Medulla oblongata (tissue), 1 donor: ENCODE measurements around the gene NSD2.

ENCODE experiments used
- DNase-seq: peaks from one replicate; pipeline ENCODE4 v3.0.0-alpha.2; 2015; ENCODE audit errors: extremely low spot score

NSD2 gene

GRCh38 chr4:1970926-1971325, 99.7 kb downstream of the NSD2 start:
- DNase-seq: no peak

- DNase-seq: no peak
Measured at GRCh38 chr4:1971456-1972200, 100.4 kb downstream of the NSD2 start.

GRCh38 chr4:1972414-1972813, 101.2 kb downstream of the NSD2 start:
- DNase-seq: no peak

- DNase-seq: no peak
Measured at GRCh38 chr4:1973218-1973617, 102.0 kb downstream of the NSD2 start.

GRCh38 chr4:1973661-1974060, 102.5 kb downstream of the NSD2 start:
- DNase-seq: no peak

- no peak for DNase-seq
Measured at GRCh38 chr4:1974840-1975239, 103.6 kb downstream of the NSD2 start.

GRCh38 chr4:1975391-1975801, 104.2 kb downstream of the NSD2 start:
- no peak for DNase-seq

- no peak for DNase-seq
Measured at GRCh38 chr4:1975880-1976279, 104.7 kb downstream of the NSD2 start.

- no peak for DNase-seq
Measured at GRCh38 chr4:1976416-1977352, 105.5 kb downstream of the NSD2 start.

GRCh38 chr4:1978226-1978625, 107.0 kb downstream of the NSD2 start:
- DNase-seq: no peak

GRCh38 chr4:1978741-1979476, 107.7 kb downstream of the NSD2 start:
- no peak for DNase-seq

GRCh38 chr4:1979477-1980196, 108.4 kb downstream of the NSD2 start:
- no peak for DNase-seq

- no peak for DNase-seq
Measured at GRCh38 chr4:1980561-1981041, 109.4 kb downstream of the NSD2 start.

GRCh38 chr4:1981251-1982058, 110.3 kb downstream of the NSD2 start:
- no peak for DNase-seq

GRCh38 chr4:1982124-1983052, 111.2 kb downstream of the NSD2 start:
- DNase-seq: no peak

- DNase-seq: no peak
Measured at GRCh38 chr4:1983053-1983845, 112.1 kb downstream of the NSD2 start.

GRCh38 chr4:1983846-1984405, 112.7 kb downstream of the NSD2 start:
- DNase-seq: no peak
